ENCODE results near the gene TET3.
A peak's percentile ranks its signal among the peaks of the same experiment; 100 is the strongest.

The TET3 gene

DNA sequence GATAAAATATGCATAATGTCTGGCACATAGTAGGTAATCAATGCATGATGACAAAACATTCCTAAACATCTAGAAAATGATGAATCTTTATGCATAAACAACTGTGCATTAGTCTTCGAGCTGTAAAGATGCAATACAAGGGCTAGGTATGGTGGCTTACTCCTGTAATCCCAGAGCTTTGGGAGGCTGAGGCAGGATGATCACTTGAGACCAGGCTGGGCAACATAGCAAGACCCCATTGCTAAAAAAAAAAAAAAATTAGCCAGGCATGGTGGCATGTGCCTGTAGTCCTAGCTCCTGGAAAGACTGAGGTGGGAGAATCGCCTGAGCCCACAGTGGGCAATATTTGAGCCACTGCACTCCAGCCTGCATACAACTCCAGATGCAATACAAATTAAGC, 5.3 kb downstream of the TET3 start:
- Histone ChIP-seq H3K4me1 (ENCODE audit: control insufficient read depth, insufficient read depth, low read length) (peaks cover 4% of the 10 kb centered on the region), H3K9ac (ENCODE audit: low read length) (no peak overlapping the region), H3K27me3 (replicated peaks; ENCODE audit: control insufficient read depth, insufficient read depth, low read length) (peaks cover 9% of the 10 kb centered on the region), H3K36me3 (ENCODE audit: control insufficient read depth, insufficient read depth, low read length, severe bottlenecking) (no peaks in the 10 kb centered on the region), H3K4me3 (ENCODE audit: low read length) (no peak overlapping the region), H3K9me3 (ENCODE audit: control insufficient read depth, low read length) (no peaks in the 10 kb centered on the region)
- DNase-seq (ENCODE audit: low read depth) = no peak

- Histone ChIP-seq H3K27me3 (replicated peaks; ENCODE audit: control insufficient read depth, insufficient read depth, low read length) (peaks cover 9% of the 10 kb centered on the region), H3K4me3 (ENCODE audit: low read length) (no peak overlapping the region), H3K9ac (ENCODE audit: low read length) (no peak overlapping the region), H3K4me1 (ENCODE audit: control insufficient read depth, insufficient read depth, low read length) (peaks cover 4% of the 10 kb centered on the region), H3K9me3 (ENCODE audit: control insufficient read depth, low read length) (no peaks in the 10 kb centered on the region), H3K36me3 (ENCODE audit: control insufficient read depth, insufficient read depth, low read length, severe bottlenecking) (no peaks in the 10 kb centered on the region)
- DNase-seq (ENCODE audit: low read depth) = no peak
These were observed 5.8 kb downstream of the TET3 start for GRCh38 chr2:73990531-73990930.

- no peak for DNase-seq (ENCODE audit: low read depth)
- H3K27me3 ChIP-seq (replicated peaks; ENCODE audit: control insufficient read depth, insufficient read depth, low read length) = peaks cover 9% of the 10 kb centered on the region
- H3K9me3 ChIP-seq (ENCODE audit: control insufficient read depth, low read length) = no peaks in the 10 kb centered on the region
- H3K4me3 ChIP-seq (ENCODE audit: low read length) = no peak overlapping the region
- H3K4me1 ChIP-seq (ENCODE audit: control insufficient read depth, insufficient read depth, low read length) = no peaks in the 10 kb centered on the region
- no peak overlapping the region for H3K9ac ChIP-seq (ENCODE audit: low read length)
- H3K36me3 ChIP-seq (ENCODE audit: control insufficient read depth, insufficient read depth, low read length, severe bottlenecking) = no peaks in the 10 kb centered on the region
These were observed 7.3 kb downstream of the TET3 start for GRCh38 chr2:73992036-73992435.

GRCh38 chr2:73993376-73993775, 8.7 kb downstream of the TET3 start:
- no peaks in the 10 kb centered on the region for H3K36me3 ChIP-seq (ENCODE audit: control insufficient read depth, insufficient read depth, low read length, severe bottlenecking)

DNA sequence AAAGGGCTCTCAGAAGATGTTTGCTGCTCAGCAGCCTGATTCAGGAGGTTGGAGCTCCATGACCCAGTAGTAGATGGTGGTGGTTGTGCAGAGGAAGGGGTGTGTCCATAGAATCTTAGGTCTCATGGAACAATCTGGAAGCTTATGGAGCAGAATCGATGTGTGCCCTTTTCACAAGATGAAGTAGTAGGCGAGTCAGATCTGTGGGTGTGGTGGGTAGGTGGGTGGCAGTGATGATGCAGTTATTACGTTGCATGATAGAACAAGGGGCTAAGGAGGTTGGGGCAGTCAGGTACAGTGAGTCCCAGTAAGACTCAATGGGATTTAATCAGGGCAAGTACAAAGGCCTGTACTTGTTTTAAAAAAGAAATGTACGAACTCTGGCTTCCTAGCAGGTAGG, 9.1 kb downstream of the TET3 start:
- no peaks in the 10 kb centered on the region for H3K4me1 ChIP-seq (ENCODE audit: control insufficient read depth, insufficient read depth, low read length)
- H3K36me3 ChIP-seq (ENCODE audit: control insufficient read depth, insufficient read depth, low read length, severe bottlenecking) = no peaks in the 10 kb centered on the region
- H3K9me3 ChIP-seq (ENCODE audit: control insufficient read depth, low read length) = no peaks in the 10 kb centered on the region
- H3K4me3 ChIP-seq (ENCODE audit: low read length) = no peak overlapping the region
- H3K27me3 ChIP-seq (replicated peaks; ENCODE audit: control insufficient read depth, insufficient read depth, low read length) = no peaks in the 10 kb centered on the region
- no peak for DNase-seq (ENCODE audit: low read depth)
- no peak overlapping the region for H3K9ac ChIP-seq (ENCODE audit: low read length)

More at GRCh38 chr2:73993376-73993775, 8.7 kb downstream of the TET3 start:
- Histone ChIP-seq H3K9ac (ENCODE audit: low read length) (no peak overlapping the region), H3K4me1 (ENCODE audit: control insufficient read depth, insufficient read depth, low read length) (no peaks in the 10 kb centered on the region), H3K27me3 (replicated peaks; ENCODE audit: control insufficient read depth, insufficient read depth, low read length) (peaks cover 1% of the 10 kb centered on the region), H3K4me3 (ENCODE audit: low read length) (no peak overlapping the region), H3K9me3 (ENCODE audit: control insufficient read depth, low read length) (no peaks in the 10 kb centered on the region)
- no peak for DNase-seq (ENCODE audit: low read depth)

GRCh38 chr2:73994178-73994831, 9.6 kb downstream of the TET3 start:
- H3K9ac ChIP-seq (ENCODE audit: low read length) = no peak overlapping the region

DNA sequence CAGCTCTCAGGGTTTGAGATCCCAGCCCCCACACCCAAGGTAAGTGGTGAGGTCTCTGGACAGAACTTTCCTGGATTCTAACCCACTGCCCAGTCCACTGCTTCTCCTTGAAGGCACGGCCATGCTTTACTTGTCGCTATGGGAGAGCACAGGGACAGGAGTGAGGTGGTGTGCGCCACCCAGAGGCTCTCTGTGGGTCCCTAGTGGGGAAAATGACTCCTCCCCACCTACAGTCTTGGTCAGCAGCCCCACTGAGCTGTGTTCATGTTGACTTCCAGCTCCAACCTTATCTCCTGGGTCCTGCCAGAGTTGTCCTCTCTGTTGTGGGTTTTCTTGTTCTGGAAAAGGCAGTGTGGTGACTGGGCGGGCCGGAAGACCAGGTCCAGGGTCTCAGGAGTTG, 11.1 kb downstream of the TET3 start:
- Histone ChIP-seq H3K9me3 (ENCODE audit: control insufficient read depth, low read length) (no peaks in the 10 kb centered on the region), H3K36me3 (ENCODE audit: control insufficient read depth, insufficient read depth, low read length, severe bottlenecking) (no peaks in the 10 kb centered on the region), H3K27me3 (replicated peaks; ENCODE audit: control insufficient read depth, insufficient read depth, low read length) (peaks cover 6% of the 10 kb centered on the region), H3K4me1 (ENCODE audit: control insufficient read depth, insufficient read depth, low read length) (peaks cover 11% of the 10 kb centered on the region), H3K9ac (ENCODE audit: low read length) (no peak overlapping the region), H3K4me3 (ENCODE audit: low read length) (no peak overlapping the region)
- no peak for DNase-seq (ENCODE audit: low read depth)

More at GRCh38 chr2:73994178-73994831, 9.6 kb downstream of the TET3 start:
- no peaks in the 10 kb centered on the region for H3K4me1 ChIP-seq (ENCODE audit: control insufficient read depth, insufficient read depth, low read length)
- H3K27me3 ChIP-seq (replicated peaks; ENCODE audit: control insufficient read depth, insufficient read depth, low read length) = peaks cover 5% of the 10 kb centered on the region
- H3K36me3 ChIP-seq (ENCODE audit: control insufficient read depth, insufficient read depth, low read length, severe bottlenecking) = no peaks in the 10 kb centered on the region
- no peaks in the 10 kb centered on the region for H3K9me3 ChIP-seq (ENCODE audit: control insufficient read depth, low read length)
- DNase-seq (ENCODE audit: low read depth) = no peak
- H3K4me3 ChIP-seq (ENCODE audit: low read length) = no peak overlapping the region

DNA sequence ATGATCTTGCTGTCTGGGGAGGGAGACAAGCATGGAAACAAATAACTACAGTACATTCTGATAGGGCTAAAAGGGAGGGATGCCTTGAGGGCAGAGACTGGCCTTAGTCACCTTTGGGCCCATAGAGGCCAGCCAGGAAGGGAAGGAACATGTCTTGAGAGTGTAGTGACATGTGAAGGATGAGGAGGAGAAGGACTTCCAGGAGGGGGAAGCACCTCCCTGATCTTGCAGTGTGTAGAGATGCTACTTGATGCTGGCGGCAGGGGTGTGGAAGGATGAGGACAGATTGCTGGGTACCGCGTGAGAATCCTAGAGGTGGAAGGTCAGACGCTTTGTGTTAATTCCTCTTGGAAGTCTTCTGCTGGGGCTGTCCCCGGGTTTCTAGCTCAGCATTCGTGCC, 13.1 kb downstream of the TET3 start:
- H3K27me3 ChIP-seq (replicated peaks; ENCODE audit: control insufficient read depth, insufficient read depth, low read length) = peaks cover 6% of the 10 kb centered on the region
- H3K4me1 ChIP-seq (ENCODE audit: control insufficient read depth, insufficient read depth, low read length) = peaks cover 14% of the 10 kb centered on the region
- no peak for DNase-seq (ENCODE audit: low read depth)
- no peaks in the 10 kb centered on the region for H3K9me3 ChIP-seq (ENCODE audit: control insufficient read depth, low read length)
- no peak overlapping the region for H3K4me3 ChIP-seq (ENCODE audit: low read length)
- H3K36me3 ChIP-seq (ENCODE audit: control insufficient read depth, insufficient read depth, low read length, severe bottlenecking) = no peaks in the 10 kb centered on the region
- no peak overlapping the region for H3K9ac ChIP-seq (ENCODE audit: low read length)

DNA sequence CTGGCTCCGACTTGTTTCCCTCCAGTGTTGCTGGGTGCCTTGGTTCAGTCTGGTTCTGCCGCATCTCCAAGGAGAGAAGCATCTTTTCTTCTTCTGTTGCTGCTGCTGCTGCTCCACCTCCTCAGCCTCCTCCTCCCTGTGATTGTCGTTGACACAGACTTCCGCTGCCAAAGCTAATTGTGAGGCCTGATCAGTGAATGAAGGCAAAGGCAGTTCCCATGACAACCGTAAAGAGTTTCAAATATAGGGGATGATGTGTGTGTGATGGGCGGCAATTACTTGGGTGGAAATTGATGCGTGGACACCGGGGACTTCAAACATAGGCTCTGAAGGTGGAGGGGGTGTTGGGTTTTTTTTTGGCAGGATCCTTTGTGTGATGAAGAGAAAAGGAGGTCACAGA, 13.7 kb downstream of the TET3 start:
- Histone ChIP-seq H3K36me3 (ENCODE audit: control insufficient read depth, insufficient read depth, low read length, severe bottlenecking) (no peaks in the 10 kb centered on the region), H3K4me3 (ENCODE audit: low read length) (no peak overlapping the region), H3K27me3 (replicated peaks; ENCODE audit: control insufficient read depth, insufficient read depth, low read length) (peaks cover 6% of the 10 kb centered on the region), H3K9ac (ENCODE audit: low read length) (no peak overlapping the region), H3K9me3 (ENCODE audit: control insufficient read depth, low read length) (no peaks in the 10 kb centered on the region), H3K4me1 (ENCODE audit: control insufficient read depth, insufficient read depth, low read length) (peaks cover 18% of the 10 kb centered on the region)
- no peak for DNase-seq (ENCODE audit: low read depth)

DNA sequence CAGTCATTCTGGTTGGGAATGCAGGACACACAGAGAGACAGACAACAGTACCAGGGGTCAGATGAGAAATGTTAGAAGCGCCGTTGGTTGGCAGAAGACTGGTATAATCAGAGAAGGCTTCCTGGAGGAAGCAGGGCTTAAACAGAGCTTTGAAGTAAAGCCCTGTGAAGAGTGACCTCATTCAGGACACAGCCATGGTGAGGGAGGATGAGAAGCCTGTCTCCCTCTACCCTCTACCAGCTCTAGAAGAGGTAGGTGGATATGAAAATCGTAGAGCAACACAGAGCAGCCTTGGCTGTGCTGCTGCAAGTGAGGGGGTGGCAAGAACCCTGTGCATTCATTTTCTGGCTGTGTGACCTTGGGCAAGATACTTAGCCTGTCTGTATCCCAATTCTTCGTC, 14.2 kb downstream of the TET3 start:
- no peak overlapping the region for H3K9ac ChIP-seq (ENCODE audit: low read length)
- no peak for DNase-seq (ENCODE audit: low read depth)
- H3K9me3 ChIP-seq (ENCODE audit: control insufficient read depth, low read length) = no peaks in the 10 kb centered on the region
- H3K27me3 ChIP-seq (replicated peaks; ENCODE audit: control insufficient read depth, insufficient read depth, low read length) = peaks cover 6% of the 10 kb centered on the region
- H3K4me1 ChIP-seq (ENCODE audit: control insufficient read depth, insufficient read depth, low read length) = peaks cover 20% of the 10 kb centered on the region
- H3K36me3 ChIP-seq (ENCODE audit: control insufficient read depth, insufficient read depth, low read length, severe bottlenecking) = no peaks in the 10 kb centered on the region
- no peak overlapping the region for H3K4me3 ChIP-seq (ENCODE audit: low read length)

DNA sequence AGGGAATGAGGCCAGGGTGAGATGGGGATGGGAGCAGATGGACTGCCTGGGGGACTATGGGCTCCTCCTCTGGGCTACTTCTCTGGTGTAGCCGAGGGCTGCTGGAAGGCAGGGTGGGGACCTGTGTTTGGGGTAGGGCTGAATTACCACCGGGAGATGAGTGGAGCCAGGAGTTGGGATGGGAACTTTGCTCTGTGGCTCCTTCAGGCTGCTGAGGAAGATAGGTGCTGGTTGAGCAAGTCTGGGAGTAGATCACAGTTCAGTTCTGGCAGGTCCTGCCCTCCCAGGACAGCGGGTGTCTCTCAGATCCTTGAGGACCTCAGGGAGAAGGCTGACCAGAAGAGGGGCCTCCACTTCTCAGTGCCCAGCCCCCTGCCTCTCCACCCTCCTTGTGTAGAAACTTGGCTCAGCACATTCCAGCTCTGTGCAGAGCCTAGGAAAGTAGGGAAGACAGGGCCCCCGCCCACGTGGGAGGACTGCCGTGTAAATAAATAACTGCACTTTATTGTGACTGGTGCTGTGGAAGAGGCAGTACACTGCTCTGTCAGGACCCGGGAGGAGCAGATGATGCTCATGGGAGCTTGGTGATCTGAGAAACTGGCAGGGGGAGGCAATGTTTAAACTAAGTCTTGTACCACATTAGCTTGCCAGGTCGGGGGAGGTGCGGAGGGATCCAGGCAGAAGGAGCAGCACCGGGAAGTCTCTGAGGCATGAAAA, 15.3 kb downstream of the TET3 start:
- peak; percentile 81 for DNase-seq (ENCODE audit: low read depth)
- H3K4me1 ChIP-seq (ENCODE audit: control insufficient read depth, insufficient read depth, low read length) = peaks cover 25% of the 10 kb centered on the region
- no peak overlapping the region for H3K9ac ChIP-seq (ENCODE audit: low read length)
- H3K27me3 ChIP-seq (replicated peaks; ENCODE audit: control insufficient read depth, insufficient read depth, low read length) = peaks cover 6% of the 10 kb centered on the region
- no peaks in the 10 kb centered on the region for H3K36me3 ChIP-seq (ENCODE audit: control insufficient read depth, insufficient read depth, low read length, severe bottlenecking)
- H3K9me3 ChIP-seq (ENCODE audit: control insufficient read depth, low read length) = no peaks in the 10 kb centered on the region
- no peak overlapping the region for H3K4me3 ChIP-seq (ENCODE audit: low read length)
